ENCODE measurements around the gene ONECUT3.

Gene ONECUT3

GRCh38 chr19:1713170-1713569 lies 40.1 kb upstream of the ONECUT3 start:
- no peak for ATAC-seq (ENCODE audit: low read depth)
- no peaks in the 10 kb centered on the region for H3K9me3 ChIP-seq (ENCODE audit: severe bottlenecking)
- no peaks in the 10 kb centered on the region for H3K27me3 ChIP-seq (ENCODE audit: insufficient read depth, poor library complexity, severe bottlenecking)
- no peak overlapping the region for H3K4me3 ChIP-seq (ENCODE audit: severe bottlenecking)
- no peaks in the 10 kb centered on the region for H3K36me3 ChIP-seq (ENCODE audit: low read depth)
- peaks cover 2% of the 10 kb centered on the region for H3K4me1 ChIP-seq (ENCODE audit: insufficient read depth, poor library complexity, severe bottlenecking)
- DNase-seq (ENCODE audit: low spot score), result no peak
- no peak overlapping the region for H3K27ac ChIP-seq (ENCODE audit: poor library complexity, severe bottlenecking)
- no peak for TF ChIP-seq CTCF (IDR thresholded peaks at IDR 0.05; ENCODE audit: poor library complexity, severe bottlenecking)

GRCh38 chr19:1715540-1715939 lies 37.8 kb upstream of the ONECUT3 start:
- peaks cover 11% of the 10 kb centered on the region for H3K27me3 ChIP-seq (ENCODE audit: insufficient read depth, poor library complexity, severe bottlenecking)
- H3K9me3 ChIP-seq (ENCODE audit: severe bottlenecking), result no peaks in the 10 kb centered on the region
- no peak for ATAC-seq (ENCODE audit: low read depth)
- no peaks in the 10 kb centered on the region for H3K4me1 ChIP-seq (ENCODE audit: insufficient read depth, poor library complexity, severe bottlenecking)
- no peak overlapping the region for H3K4me3 ChIP-seq (ENCODE audit: severe bottlenecking)
- no peak for TF ChIP-seq CTCF (IDR thresholded peaks at IDR 0.05; ENCODE audit: poor library complexity, severe bottlenecking)
- DNase-seq (ENCODE audit: low spot score), result no peak
- no peaks in the 10 kb centered on the region for H3K36me3 ChIP-seq (ENCODE audit: low read depth)
- no peak overlapping the region for H3K27ac ChIP-seq (ENCODE audit: poor library complexity, severe bottlenecking)

- ATAC-seq (ENCODE audit: low read depth) (no peak), DNase-seq (ENCODE audit: low spot score) (no peak)
- Histone ChIP-seq H3K4me1 (ENCODE audit: insufficient read depth, poor library complexity, severe bottlenecking) (no peaks in the 10 kb centered on the region), H3K27ac (ENCODE audit: poor library complexity, severe bottlenecking) (no peak overlapping the region), H3K4me3 (ENCODE audit: severe bottlenecking) (no peak overlapping the region), H3K36me3 (ENCODE audit: low read depth) (no peaks in the 10 kb centered on the region), H3K27me3 (ENCODE audit: insufficient read depth, poor library complexity, severe bottlenecking) (peaks cover 11% of the 10 kb centered on the region), H3K9me3 (ENCODE audit: severe bottlenecking) (no peaks in the 10 kb centered on the region)
- no peak for TF ChIP-seq CTCF (IDR thresholded peaks at IDR 0.05; ENCODE audit: poor library complexity, severe bottlenecking)
These were observed 35.9 kb upstream of the ONECUT3 start for GRCh38 chr19:1717200-1717969.

- H3K36me3 ChIP-seq (ENCODE audit: low read depth), result no peaks in the 10 kb centered on the region
- no peaks in the 10 kb centered on the region for H3K9me3 ChIP-seq (ENCODE audit: severe bottlenecking)
- H3K4me1 ChIP-seq (ENCODE audit: insufficient read depth, poor library complexity, severe bottlenecking), result no peaks in the 10 kb centered on the region
- H3K27me3 ChIP-seq (ENCODE audit: insufficient read depth, poor library complexity, severe bottlenecking), result peaks cover 11% of the 10 kb centered on the region
- ATAC-seq (ENCODE audit: low read depth) (no peak), DNase-seq (ENCODE audit: low spot score) (no peak)
- H3K4me3 ChIP-seq (ENCODE audit: severe bottlenecking), result no peak overlapping the region
- no peak for TF ChIP-seq CTCF (IDR thresholded peaks at IDR 0.05; ENCODE audit: poor library complexity, severe bottlenecking)
- H3K27ac ChIP-seq (ENCODE audit: poor library complexity, severe bottlenecking), result no peak overlapping the region
These were observed 35.4 kb upstream of the ONECUT3 start for GRCh38 chr19:1717970-1718264.

Measured in RWPE2 (cell line).